COLO668 (cell line): Measurements from ENCODE around the gene HSD17B4.
"Not testable (repeated sequence)": the region's sequence is repeated elsewhere in the genome, so short reads cannot be mapped to it uniquely, and the experiment has no call there.

Experiments used
- DNase-seq: peaks from one replicate; lab custom pipeline; 2025; ENCODE audit not compliant: unreplicated experiment; lab: John Stamatoyannopoulos, UW

The HSD17B4 gene

DNA sequence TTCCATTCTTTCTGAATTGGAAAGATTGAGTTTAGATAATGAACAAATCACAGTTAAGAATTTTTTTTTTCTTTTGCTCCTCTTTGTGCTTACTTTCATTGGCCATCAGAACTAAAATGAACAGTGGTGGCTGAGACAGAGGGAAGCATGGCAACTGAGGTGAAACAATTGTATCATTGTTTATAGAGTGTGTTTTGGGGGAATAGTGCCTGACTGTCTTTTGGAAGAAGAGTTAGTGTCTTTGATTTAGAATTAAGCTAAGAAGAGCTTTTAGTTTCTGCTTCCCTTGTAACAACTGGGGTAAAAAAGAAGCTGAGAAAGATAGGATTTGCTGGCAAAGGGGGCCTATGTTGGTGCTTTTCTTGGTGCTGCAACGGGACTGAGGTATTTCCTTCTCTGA is 24.0 kb downstream of the HSD17B4 start:
- DNase-seq: no peak

DNA sequence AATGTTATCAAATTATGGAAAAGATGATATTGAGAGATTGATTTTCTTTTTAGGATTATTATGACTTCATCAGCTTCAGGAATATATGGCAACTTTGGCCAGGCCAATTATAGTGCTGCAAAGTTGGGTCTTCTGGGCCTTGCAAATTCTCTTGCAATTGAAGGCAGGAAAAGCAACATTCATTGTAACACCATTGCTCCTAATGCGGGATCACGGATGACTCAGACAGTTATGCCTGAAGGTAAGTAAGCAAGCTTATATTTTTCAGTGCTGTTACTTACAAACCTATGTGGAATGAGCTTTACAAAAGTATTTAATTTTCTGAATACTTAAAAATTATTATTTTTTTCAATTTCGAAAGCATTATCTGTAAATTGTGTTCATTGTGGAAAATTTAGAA is 26.5 kb downstream of the HSD17B4 start:
- DNase-seq: no peak

DNA sequence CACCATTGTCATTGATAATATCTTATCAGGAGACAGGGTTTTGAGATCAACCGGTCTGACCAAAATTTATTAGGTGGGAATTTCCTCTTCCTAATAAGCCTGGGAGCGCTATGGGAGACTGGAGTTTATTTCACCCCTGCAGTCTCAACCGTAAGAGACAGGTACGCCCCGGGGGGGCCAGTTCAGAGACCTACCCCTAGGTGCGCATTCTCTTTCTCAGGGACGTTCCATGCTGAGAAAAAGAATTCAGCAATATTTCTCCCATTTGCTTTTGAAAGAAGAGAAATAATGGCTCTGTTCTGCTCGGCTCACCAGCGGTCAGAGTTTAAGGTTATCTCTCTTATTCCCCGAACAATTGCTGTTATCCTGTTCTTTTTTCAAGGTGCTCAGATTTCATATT is 28.3 kb downstream of the HSD17B4 start:
- not testable (repeated sequence) for DNase-seq

DNA sequence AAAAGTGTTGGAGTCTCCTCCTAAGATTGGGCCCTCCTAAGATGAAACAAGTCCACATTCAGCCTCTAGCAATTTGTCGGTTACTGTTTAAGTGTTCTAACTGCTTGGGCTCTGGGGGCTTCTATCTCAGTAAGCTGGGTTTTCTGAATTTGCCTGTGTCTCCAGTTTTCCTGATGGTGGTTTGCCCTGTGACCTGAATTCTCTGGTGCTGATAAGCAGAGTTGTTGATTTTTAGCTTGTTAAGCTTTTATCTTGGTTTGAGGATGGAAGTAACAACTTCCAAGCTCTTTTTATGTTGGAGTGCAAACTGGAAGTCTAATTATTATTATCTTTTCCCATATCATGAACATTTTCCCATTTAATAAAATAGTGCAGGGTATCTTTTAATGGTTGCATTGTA is 30.9 kb downstream of the HSD17B4 start:
- DNase-seq: no peak

DNA sequence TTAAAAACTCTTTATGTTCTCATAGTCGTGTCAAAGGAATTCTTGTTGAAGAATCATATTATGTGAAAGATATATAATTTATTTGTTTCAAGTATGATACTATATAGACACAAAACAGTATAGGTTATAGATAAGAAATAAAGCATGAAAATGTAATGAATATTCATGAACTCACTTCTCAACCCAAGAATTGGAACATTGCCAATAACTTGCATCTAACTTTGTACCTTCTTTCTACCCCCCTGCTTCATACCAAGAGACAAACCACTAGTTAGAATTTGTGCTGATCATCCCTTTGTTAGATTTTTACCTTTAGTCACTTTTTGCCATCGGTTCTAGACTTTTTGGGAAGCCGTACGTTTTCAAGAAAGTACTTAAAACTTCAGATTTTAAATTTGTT is 32.6 kb downstream of the HSD17B4 start:
- DNase-seq: no peak

DNA sequence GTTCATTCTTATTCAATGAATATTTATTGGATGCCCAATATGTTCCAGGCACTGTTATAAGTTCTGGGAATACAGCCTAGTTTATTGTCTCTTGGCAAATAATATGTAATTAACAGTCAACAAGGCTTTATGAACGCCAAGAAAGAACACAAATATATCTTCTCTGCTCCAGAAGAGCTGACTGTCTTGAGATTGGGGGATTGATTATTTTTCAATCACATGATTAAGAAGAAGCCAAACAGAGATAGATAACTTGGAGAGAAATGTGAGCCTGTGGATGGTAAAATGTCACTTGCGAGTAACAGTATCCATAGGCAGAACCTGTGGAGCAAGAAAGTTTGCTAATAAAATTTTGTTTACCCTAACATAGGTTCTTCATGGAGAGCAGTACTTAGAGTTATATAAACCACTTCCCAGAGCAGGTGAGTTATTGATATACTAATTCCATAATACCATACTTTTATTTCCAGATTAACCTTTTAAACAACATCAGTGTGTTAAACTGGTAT is 49.4 kb downstream of the HSD17B4 start:
- DNase-seq: no peak

DNA sequence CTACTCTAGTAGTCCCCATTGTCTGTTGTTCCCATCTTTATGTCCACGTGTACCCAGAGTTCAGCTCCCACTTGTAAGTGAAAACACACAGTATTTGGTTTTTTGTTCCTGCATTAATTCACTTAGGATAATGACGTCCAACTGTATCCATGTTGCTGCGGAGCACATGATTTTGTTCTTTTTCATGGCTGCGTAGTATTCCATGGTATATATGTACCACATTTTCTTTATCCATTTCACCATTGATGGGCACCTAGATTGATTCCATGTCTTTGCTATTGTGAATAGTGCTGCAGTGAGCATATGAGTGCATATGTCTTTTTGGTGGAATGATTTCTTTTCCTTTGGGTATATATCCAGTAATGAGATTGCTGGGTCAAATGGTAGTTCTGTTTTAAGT is 51.6 kb downstream of the HSD17B4 start:
- not testable (repeated sequence) for DNase-seq

DNA sequence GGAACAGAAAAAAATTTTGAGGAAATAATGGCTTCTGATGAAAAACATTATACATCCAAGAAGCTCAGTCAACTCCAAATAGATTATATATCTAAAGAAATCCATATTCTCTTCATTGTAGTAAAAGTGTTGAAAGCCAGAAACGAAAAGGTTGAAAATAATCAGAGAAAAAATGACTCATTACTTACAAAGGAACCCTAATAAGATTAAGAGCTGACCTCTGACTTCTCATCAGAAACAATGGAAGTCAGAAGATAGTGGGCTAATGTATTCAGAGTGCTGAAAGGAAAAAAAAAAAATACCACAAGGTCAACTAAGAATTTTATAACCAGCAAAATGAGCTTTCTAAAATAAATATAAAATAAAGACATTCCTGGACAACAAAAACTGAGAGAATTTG is 60.0 kb downstream of the HSD17B4 start:
- DNase-seq: no peak

DNA sequence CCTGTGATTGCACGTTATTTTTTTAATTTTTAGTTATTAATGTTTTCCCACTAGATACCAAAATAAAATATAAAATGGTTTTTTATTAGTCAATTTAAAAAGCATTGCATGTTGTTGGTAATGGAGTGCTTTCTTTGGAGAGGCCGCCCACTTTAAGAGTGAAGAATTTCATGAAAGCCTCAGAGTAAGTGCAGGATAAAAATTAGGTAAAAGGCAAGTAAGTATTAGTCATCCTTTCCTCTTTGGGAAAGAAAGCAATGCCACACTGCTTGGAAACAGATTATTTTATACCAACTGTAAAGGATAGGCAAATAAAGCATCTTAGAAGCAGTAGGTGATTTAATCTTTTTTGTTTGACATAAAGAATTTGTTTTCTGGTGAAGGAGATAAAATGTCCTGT is 62.9 kb downstream of the HSD17B4 start:
- DNase-seq: no peak

DNA sequence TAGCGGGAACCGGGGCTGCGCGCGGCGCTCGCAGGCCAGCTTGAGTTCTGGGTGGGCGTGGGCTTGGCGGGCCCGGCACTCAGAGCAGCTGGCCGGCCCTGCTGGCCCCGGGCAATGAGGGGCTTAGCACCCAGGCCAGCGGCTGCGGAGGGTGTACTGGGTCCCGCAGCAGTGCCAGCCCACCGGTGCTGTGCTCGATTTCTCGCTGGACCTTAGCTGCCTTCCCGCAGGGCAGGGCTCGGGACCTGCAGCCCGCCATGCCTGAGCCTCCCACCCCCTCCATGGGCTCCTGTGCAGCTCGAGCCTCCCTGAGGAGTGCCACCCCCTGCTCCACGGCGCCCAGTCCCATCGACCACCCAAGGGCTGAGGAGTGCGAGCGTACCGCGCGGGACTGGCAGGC is 64.8 kb downstream of the HSD17B4 start:
- not testable (repeated sequence) for DNase-seq

DNA sequence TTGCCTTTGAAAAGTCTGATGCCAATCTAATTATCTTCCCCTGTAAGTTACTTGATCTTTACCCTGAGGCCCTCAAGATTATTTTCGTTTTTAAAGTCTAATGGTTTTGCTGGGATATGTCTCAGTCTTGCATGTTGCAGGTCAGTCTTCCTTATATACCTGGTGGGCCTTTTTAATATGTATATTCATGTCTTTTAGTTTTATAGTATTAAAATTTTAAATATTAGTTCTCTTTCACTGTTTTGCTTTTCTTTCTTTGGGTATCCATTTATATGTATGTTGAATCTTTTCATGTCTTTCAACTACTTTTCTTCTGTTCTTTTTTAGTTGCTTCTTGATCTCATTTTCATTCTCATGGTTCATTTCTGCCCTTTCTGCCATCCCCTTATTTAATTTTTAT is 68.9 kb downstream of the HSD17B4 start:
- no peak for DNase-seq

DNA sequence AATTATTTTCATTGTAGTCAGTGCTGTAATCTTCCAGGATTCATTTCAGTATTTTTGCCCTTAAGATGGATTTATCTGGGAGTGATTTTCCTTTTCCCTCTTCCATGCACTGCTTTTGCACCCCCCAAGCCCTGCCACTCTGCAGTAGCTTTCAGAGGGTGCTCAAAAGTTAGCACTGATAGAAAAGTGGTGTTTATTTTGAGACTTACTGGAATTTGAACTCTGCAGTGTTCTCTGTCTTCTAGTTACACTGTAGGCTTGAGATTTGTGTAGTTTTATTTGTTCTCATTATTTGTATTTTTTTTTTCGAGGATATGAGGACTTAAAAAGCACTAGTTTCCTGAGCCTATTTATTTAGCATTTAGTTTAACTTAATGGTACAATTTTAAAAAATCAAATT is 70.5 kb downstream of the HSD17B4 start:
- DNase-seq: no peak

DNA sequence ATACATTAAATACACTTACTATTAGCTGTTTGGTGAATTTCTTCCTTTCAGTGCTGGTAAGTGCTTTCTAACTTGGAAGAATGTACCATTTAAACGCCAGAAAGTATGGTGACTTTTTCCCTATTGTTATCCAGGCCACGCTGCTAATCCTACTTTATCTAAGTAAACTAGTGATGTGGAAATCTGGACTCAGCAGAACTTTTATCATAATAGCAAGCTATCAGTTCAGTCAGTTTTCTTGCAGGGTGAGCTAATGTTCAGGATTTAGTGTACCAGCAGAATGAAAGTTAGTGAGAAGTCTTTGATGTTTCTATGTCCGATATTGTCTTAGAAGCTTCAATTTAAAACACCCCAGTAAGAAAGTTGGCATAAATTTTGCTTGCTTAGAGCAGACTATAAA is 72.2 kb downstream of the HSD17B4 start:
- DNase-seq: no peak

DNA sequence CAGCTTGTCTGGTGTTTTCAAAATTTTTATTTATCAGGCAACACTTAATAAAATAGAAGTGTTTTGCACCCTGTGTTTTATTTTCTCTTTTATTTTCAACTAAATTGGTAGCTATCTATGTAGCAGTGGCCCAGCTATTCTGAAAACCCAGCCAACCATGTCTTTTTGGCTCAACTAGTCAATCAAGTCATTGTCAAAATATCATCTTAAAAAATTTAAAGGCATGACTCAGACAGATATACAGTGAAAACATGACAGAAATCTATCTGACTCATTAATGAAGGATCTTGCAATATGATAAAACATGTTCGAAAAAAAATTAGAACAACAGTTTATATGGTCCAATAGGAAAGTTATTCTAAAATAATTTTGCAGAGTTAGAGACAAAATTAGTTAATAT is 75.1 kb downstream of the HSD17B4 start:
- no peak for DNase-seq

DNA sequence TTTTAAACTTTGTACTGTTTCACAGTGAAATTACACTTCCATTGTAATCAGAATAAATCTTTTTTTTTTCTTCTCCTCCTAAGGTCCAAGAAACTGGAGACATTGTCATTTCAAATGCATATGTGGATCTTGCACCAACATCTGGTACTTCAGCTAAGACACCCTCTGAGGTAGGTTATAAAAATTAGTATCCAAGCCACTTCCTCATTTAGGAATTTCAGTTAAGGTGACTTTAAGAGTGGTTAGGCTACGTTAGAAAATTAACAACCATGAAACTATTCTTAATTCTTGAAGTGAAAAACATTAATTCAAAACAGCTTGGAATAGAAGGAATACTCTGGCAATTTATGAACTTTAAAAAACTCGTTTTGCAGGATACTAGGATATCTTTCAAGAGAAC is 77.5 kb downstream of the HSD17B4 start:
- no peak for DNase-seq

DNA sequence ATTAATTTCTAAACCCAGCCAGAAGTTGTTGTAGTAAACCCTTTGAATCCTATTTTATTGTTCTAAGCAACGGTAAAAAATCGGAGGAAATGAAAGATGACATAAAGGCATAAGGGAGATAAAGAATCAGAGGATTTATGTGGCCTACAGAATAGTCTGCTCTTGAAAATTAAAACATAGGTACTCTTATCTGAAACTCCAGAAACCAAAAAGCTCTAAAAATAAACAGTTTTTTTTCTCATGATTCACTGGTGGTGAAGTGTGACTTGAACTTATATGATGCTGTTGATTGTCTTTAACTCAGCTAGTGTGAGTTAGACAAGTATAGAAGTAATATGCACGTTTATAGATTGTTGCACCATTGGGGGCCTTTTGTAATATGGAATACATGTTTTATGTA is 80.3 kb downstream of the HSD17B4 start:
- no peak for DNase-seq

DNA sequence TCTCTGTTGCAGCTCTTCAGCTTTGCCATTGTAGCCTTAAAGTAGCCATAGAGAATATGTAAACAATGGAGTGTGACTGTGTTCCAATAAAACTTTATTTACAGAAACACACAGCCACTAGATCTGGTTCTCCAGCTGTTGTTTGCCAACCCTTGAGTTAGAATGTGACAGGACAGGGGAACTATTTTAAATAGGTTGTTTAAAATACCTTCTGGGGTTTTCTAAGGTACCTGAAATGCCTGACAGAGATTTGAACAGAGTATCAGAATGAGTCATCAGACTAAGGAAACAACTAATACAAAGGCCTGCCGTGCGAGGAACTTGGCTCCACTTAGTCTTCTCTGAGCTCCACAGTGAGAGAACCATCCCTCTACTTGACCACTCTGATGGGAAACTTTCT is 85.4 kb downstream of the HSD17B4 start:
- no peak for DNase-seq

DNA sequence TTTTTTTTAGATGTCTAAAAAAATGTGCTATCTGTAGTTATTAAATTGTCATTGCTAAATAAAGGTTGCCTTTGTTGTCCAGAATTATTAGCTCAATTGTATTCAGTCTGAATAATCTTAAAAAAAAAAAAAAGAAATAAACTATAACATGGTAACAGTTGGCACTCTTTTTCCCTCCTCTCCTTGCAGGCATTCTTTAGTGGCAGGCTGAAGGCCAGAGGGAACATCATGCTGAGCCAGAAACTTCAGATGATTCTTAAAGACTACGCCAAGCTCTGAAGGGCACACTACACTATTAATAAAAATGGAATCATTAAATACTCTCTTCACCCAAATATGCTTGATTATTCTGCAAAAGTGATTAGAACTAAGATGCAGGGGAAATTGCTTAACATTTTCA is 89.4 kb downstream of the HSD17B4 start:
- no peak for DNase-seq

DNA sequence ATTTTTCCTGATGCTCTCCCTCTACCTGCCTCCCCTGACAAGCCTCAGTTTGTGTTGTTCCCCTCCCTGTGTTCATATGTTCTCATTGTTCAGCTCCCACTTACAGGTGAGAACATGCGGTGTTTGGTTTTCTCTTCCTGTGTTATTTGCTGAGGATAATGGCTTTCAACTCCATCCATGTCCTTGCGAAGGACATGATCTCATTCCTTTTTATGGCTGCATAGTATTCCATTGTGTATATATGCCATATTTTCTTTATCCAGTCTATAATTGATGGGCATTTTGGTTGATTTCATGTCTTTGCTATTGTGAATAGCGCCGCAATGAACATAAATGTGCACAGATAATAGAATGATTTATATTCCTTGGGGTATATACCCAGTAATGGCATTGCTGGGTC is 99.5 kb downstream of the HSD17B4 start:
- DNase-seq: no peak

DNA sequence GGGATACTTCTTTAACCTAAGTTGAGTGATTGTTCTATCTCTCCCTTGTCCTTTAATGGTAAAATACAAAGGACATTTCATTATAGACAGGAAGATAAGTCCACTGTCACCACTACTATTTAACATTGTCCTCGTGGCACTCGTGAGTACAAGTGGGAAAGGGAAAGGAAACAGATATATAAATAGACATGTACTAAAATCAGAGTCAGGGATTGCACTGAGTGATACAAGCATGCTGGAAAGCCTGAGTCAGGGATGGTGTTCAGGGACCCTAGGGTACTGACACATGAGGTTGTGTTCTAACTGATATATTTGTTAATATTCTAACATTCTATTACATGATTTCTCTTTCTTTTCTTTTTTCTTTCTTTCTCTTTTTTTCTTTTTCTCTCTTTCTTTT is 102.3 kb downstream of the HSD17B4 start:
- no peak for DNase-seq

DNA sequence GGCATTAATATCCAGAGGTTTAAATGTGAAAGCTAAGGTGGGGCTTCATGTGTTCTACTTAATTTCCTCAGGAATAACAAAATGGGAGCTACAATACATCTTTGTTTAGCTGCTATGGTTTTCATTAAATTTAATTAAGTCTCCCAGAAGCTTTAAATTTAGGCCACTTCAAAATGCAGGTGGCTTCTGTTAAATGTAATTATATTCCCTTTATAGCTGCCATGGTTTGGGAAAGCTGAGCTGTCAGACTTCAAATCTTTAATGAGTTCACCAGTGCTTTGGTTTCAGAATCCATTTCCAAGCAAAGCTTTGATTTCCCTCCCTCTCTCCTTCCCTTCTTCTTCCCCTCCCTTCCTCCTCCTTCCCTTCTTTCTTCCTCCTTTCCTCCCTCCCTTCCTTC is 118.6 kb downstream of the HSD17B4 start:
- DNase-seq: no peak

DNA sequence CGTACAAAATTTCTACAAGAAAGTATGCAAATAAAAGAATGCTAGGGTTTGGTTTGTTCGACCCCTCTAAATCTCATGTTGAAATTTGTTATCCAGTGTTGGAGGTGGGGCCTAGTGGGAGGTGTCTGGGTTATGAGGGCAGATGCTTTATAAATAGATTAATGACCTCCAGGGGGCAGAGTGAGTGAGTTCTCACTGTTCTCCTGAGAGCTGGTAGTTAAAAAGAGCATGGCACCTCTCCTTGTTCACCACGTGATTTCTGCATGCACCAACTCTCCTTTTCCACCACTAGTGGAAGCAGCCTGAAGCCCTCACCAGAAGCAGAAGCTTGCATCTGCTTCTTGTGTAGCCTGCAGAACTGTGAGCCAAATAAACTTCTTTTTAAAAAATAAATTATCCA is 126.6 kb downstream of the HSD17B4 start:
- DNase-seq: peak; percentile 1

DNA sequence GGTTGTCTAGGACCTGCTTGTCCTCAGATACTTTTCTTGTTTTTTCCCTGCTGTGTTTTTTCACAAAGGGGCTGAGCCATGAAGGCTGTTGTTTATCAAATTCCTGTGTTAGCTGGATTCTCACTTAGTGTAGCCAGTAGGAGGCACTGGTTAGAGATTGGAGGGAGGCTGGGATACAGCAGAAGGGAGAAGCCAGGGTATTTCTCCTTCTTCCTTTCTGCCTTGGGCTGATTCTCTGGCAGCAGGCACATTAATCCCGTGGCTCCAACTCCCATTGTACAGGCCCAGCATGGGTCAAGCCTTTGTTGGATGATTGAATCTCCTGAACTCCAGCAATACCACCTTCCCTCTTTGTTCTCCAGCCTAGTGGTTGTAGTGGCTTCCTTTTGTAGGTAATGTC is 130.7 kb downstream of the HSD17B4 start:
- DNase-seq: no peak

DNA sequence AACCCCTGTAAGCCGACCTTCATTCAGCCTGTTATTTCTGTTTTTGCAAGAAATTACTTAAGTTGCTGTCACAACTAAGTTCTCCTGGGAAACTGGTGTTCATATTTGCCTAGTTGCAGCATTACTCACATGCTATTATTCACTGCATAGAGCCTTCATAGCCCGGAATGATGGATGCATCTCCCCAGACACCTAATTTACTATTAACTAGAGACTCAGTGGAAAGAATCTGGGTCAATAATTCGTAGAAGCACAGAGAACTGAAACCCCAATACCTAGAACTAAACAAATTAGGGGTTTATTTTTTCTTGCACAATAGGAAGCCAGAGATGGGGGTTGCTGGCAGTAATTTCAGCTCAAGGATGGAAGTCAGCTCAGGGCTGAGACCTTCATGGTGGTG is 131.4 kb downstream of the HSD17B4 start:
- DNase-seq: no peak
